H1 (cell line): Measurements from ENCODE around the gene ANAPC2. TPM values are rescaled to one million over a fixed set of nuclear protein-coding genes. Genes with fewer than 3 reads are reported as not detected.

Source experiments
- CTCF ChIA-PET: fragments of 300-600 bp; sonication (Branson Sonifier 250); formaldehyde crosslinking; loops from one replicate; lab custom pipeline; 2021; ENCODE audit not compliant: partially characterized antibody; lab: Charles Lee
- POLR2A ChIA-PET: fragments of 300-600 bp; sonication (Branson Sonifier 250); formaldehyde crosslinking; loops from one replicate; lab custom pipeline; 2021; ENCODE audit warnings: inconsistent platforms; ENCODE audit not compliant: partially characterized antibody; lab: Charles Lee
- DNase-seq, 2 experiments: peaks; one replicate each; pipeline versions ENCODE4 v3.0.0 to v3.0.0-alpha.2; 2010 to 2022; ENCODE audit warnings: low spot score in 2 of 2, low read depth in 1 of 2, mixed read lengths in 1 of 2
- FAIRE-seq: peaks from 2 replicates; lab custom pipeline; 2011; peaks lifted over from hg19 to GRCh38; lab: Jason Lieb, UNC
- H2AFZ ChIP-seq: 2 replicates; pipeline ENCODE4 v1.8.1; 2012; ENCODE audit warnings: low read length, inconsistent platforms
- H2AK5ac ChIP-seq: 2 replicates; pipeline ENCODE4 v1.6.1; 2013; ENCODE audit warnings: low read depth, low read length
- H2BK120ac ChIP-seq: replicated peaks from 2 replicates; pipeline ENCODE3; 2013; ENCODE audit warnings: low read depth, low read length, inconsistent platforms
- H2BK12ac ChIP-seq: 2 replicates; pipeline ENCODE4 v1.6.1; 2013; ENCODE audit warnings: low read depth, low read length
- H2BK15ac ChIP-seq: 2 replicates; pipeline ENCODE4 v1.6.1; 2013; ENCODE audit warnings: low read length
- H2BK20ac ChIP-seq: 2 replicates; pipeline ENCODE4 v1.6.1; 2013; ENCODE audit warnings: low read length
- H2BK5ac ChIP-seq: 2 replicates; pipeline ENCODE4 v1.6.1; 2013; ENCODE audit warnings: low read depth, low read length
- H3K14ac ChIP-seq: 2 replicates; pipeline ENCODE4 v1.6.1; 2013; ENCODE audit warnings: inconsistent platforms; ENCODE audit not compliant: insufficient read length
- H3K18ac ChIP-seq: 2 replicates; pipeline ENCODE4 v1.6.1; 2013; ENCODE audit warnings: low read length; ENCODE audit errors: extremely low read depth
- H3K23ac ChIP-seq: 2 replicates; pipeline ENCODE4 v1.6.1; 2013; ENCODE audit warnings: inconsistent platforms; ENCODE audit not compliant: insufficient read length
- H3K23me2 ChIP-seq: 2 replicates; pipeline ENCODE4 v1.6.1; 2013; ENCODE audit warnings: low read depth, low read length
- H3K27ac ChIP-seq: 2 replicates; pipeline ENCODE4 v1.6.1; 2011; ENCODE audit warnings: low read depth, low read length, inconsistent platforms
- H3K27me3 ChIP-seq, 4 experiments: replicated peaks in 1 of 4; 1 replicate in 1 of 4; 2 replicates in 3 of 4; pipeline versions ENCODE4 v1.6.1 to v1.8.1; 2011 to 2013; ENCODE audit warnings: low read length in 3 of 4, mild to moderate bottlenecking in 3 of 4, inconsistent platforms in 2 of 4, mixed read lengths in 2 of 4, moderate library complexity in 1 of 4; ENCODE audit not compliant: control insufficient read depth in 3 of 4, insufficient read depth in 3 of 4; ENCODE audit errors: extremely low read depth in 1 of 4
- H3K36me3 ChIP-seq, 4 experiments: 2 replicates each; pipeline versions ENCODE4 v1.6.1 to v1.8.1; 2011 to 2013; ENCODE audit warnings: mild to moderate bottlenecking in 4 of 4, low read length in 3 of 4, moderate library complexity in 2 of 4, control low read depth in 1 of 4, inconsistent platforms in 1 of 4; ENCODE audit not compliant: insufficient read depth in 4 of 4, control insufficient read depth in 2 of 4
- H3K4ac ChIP-seq: replicated peaks from 2 replicates; pipeline ENCODE3; 2013; ENCODE audit warnings: low read length, low read depth, mixed read lengths, inconsistent platforms; ENCODE audit not compliant: insufficient read length
- H3K4me1 ChIP-seq, 4 experiments: replicated peaks in 1 of 4; 1 replicate in 1 of 4; 2 replicates in 3 of 4; pipeline versions ENCODE4 v1.6.1 to v1.8.1; 2011 to 2013; ENCODE audit warnings: low read length in 3 of 4, inconsistent platforms in 2 of 4, mixed read lengths in 1 of 4; ENCODE audit not compliant: insufficient read depth in 4 of 4, control insufficient read depth in 3 of 4
- H3K4me2 ChIP-seq, 2 experiments: 2 replicates each; pipeline versions ENCODE4 v1.6.1 to v1.8.1; 2011 to 2013; ENCODE audit warnings: low read depth in 2 of 2, low read length in 2 of 2, control low read depth in 1 of 2, inconsistent platforms in 1 of 2, mild to moderate bottlenecking in 1 of 2; ENCODE audit not compliant: insufficient read depth in 1 of 2
- H3K4me3 ChIP-seq, 4 experiments: fragments of 200-600, 300-600 bp in 1 of 4; sonication (generic), shearing (Covaris generic), sonication (Bioruptor Twin) in 1 of 4; 2 replicates each; pipeline versions ENCODE4 v1.5.1 to v1.8.1; 2011 to 2016; ENCODE audit warnings: low read length in 4 of 4, low read depth in 3 of 4, control low read depth in 2 of 4, inconsistent platforms in 2 of 4, mild to moderate bottlenecking in 2 of 4, mixed read lengths in 1 of 4, moderate library complexity in 1 of 4; ENCODE audit not compliant: insufficient read depth in 2 of 4; ENCODE audit errors: extremely low read depth in 1 of 4
- H3K56ac ChIP-seq: replicated peaks from 2 replicates; pipeline ENCODE3; 2013; ENCODE audit warnings: low read depth, mild to moderate bottlenecking, mixed read lengths, low read length, inconsistent platforms; ENCODE audit not compliant: insufficient read length
- H3K79me1 ChIP-seq: 2 replicates; pipeline ENCODE4 v1.6.1; 2013; ENCODE audit warnings: low read depth, low read length, control low read depth
- H3K79me2 ChIP-seq, 2 experiments: 2 replicates each; pipeline versions ENCODE4 v1.6.1 to v1.8.1; 2012 to 2013; ENCODE audit warnings: low read length in 2 of 2, mild to moderate bottlenecking in 2 of 2, inconsistent platforms in 1 of 2; ENCODE audit not compliant: insufficient read depth in 2 of 2, control insufficient read depth in 1 of 2
- H3K9ac ChIP-seq, 4 experiments: replicated peaks in 1 of 4; 1 replicate in 1 of 4; 2 replicates in 3 of 4; pipeline versions ENCODE4 v1.6.1 to v1.8.1; 2011 to 2013; ENCODE audit warnings: low read depth in 3 of 4, low read length in 3 of 4, control low read depth in 2 of 4, mild to moderate bottlenecking in 2 of 4, moderate library complexity in 2 of 4, inconsistent platforms in 1 of 4; ENCODE audit errors: extremely low read depth in 1 of 4
- H3K9me3 ChIP-seq, 2 experiments: 2 replicates each; pipeline versions ENCODE4 v1.6.1 to v1.8.1; 2012 to 2013; ENCODE audit warnings: mild to moderate bottlenecking in 2 of 2, moderate library complexity in 2 of 2, control low read depth in 1 of 2, inconsistent platforms in 1 of 2, low read depth in 1 of 2, low read length in 1 of 2, mixed read lengths in 1 of 2; ENCODE audit not compliant: insufficient read depth in 2 of 2
- H4K20me1 ChIP-seq, 2 experiments: replicated peaks in 1 of 2; 2 replicates each; pipeline versions ENCODE3 to v1.8.1; 2011 to 2013; ENCODE audit warnings: inconsistent platforms in 2 of 2, low read length in 2 of 2, mild to moderate bottlenecking in 1 of 2; ENCODE audit not compliant: insufficient read depth in 2 of 2, control insufficient read depth in 1 of 2
- H4K5ac ChIP-seq: 2 replicates; pipeline ENCODE4 v1.6.1; 2013; ENCODE audit warnings: low read length, low read depth, mixed read lengths, inconsistent platforms; ENCODE audit not compliant: insufficient read length
- H4K8ac ChIP-seq: 2 replicates; pipeline ENCODE4 v1.8.0; 2013; ENCODE audit warnings: mild to moderate bottlenecking, moderate library complexity, low read length, inconsistent platforms; ENCODE audit not compliant: insufficient read depth; ENCODE audit errors: extremely low read depth
- H4K91ac ChIP-seq: replicated peaks from 2 replicates; pipeline ENCODE3; 2013; ENCODE audit warnings: low read length, mixed read lengths, inconsistent platforms; ENCODE audit not compliant: insufficient read length
- MAFK ChIP-seq: IDR thresholded peaks from 2 replicates; pipeline ENCODE4 v1.6.1; 2012; ENCODE audit warnings: low read depth, mild to moderate bottlenecking, improper control_type of control experiment, low read length
- SP1 ChIP-seq: IDR thresholded peaks from 2 replicates; pipeline ENCODE4 v1.6.1; 2011; ENCODE audit warnings: low read depth, low read length
- WGBS, 2 experiments: shearing (Covaris generic) in 1 of 2; methylation state at CpG; one replicate each; pipeline versions ENCODE4 v1.1.6 to v1.1.7; 2013 to 2015; ENCODE audit warnings: low lambda C conversion rate in 2 of 2, mixed read lengths in 2 of 2, inconsistent platforms in 1 of 2, low coverage in 1 of 2, missing lambda C conversion rate in 1 of 2; ENCODE audit not compliant: insufficient replicate concordance in 2 of 2, insufficient coverage in 1 of 2, insufficient read length in 1 of 2; ENCODE audit errors: extremely low coverage in 1 of 2, missing lambda C conversion rate in 1 of 2; 5-methylcytosine and 5-hydroxymethylcytosine counted together
- polyA plus RNA-seq, 7 experiments: library from polyadenylated mRNA; depleted of rRNA in 3 of 7; stranded (reverse) in 5 of 7; unstranded in 2 of 7; fragments of >200 nt in 5 of 7; fragments of 200-250 nt in 2 of 7; gene quantifications; 1 replicate in 5 of 7; 2 replicates in 1 of 7; 4 replicates in 1 of 7; pipeline versions ENCODE4 v1.2.1 to v1.2.3, GENCODE V29; 2011 to 2013; ENCODE audit warnings: missing spikeins in 2 of 7, mixed read lengths in 2 of 7
- total RNA-seq: library from RNA; stranded (reverse); fragmentation: NEBNext Ultra II Directional; extraction: Animal tissue kit (Norgen Biotek cat#: 25700); gene quantifications from 2 replicates; pipeline ENCODE4 v1.2.1, GENCODE V29; 2021

Gene ANAPC2
- total and polyA plus RNA-seq, 2 of the 8 experiments (the other 6 are each of a cell fraction or from before 2014, with no cell fraction given): 30.2 to 37.7 TPM

GRCh38 chr9:137185921-137186320, 2.4 kb downstream of the ANAPC2 start:
- Histone ChIP-seq H3K27me3 (no peaks in the 10 kb centered on the region; a peak in 1 of 7 replicates), H3K56ac (no peak overlapping the region), H2BK12ac (no peak overlapping the region), H2BK5ac (no peak overlapping the region), H3K36me3 (peaks cover 3 to 28% (median 12%) of the 10 kb centered on the region in 4 experiments; a peak in 7 of 8 replicates), H2BK15ac (no peak overlapping the region), H3K14ac (no peak overlapping the region), H2BK20ac (no peak overlapping the region), H2BK120ac (no peak overlapping the region), H3K4me1 (peaks cover 0 to 17% (median 6%) of the 10 kb centered on the region in 4 experiments; a peak in 5 of 7 replicates), H3K27ac (no peak overlapping the region), H4K8ac (no peak overlapping the region; the same call in 1 of the 2 replicates), H3K18ac (no peak overlapping the region), H3K79me1 (peaks cover 5% of the 10 kb centered on the region), H4K20me1 (peaks cover 4 to 30% of the 10 kb centered on the region in 2 experiments), H4K5ac (no peak overlapping the region), H3K9me3 (no peaks in the 10 kb centered on the region), H3K9ac (no peak overlapping the region), H4K91ac (no peak overlapping the region), H2AFZ (no peak overlapping the region), H3K4ac (no peak overlapping the region), H3K4me2 (no peak overlapping the region), H3K4me3 (no peak overlapping the region), H3K23me2 (peaks cover 8% of the 10 kb centered on the region; the same call in 1 of the 2 replicates), H3K23ac (no peak overlapping the region), H3K79me2 (peaks cover 0 to 30% of the 10 kb centered on the region in 2 experiments; a peak in 2 of 4 replicates), H2AK5ac (no peak overlapping the region)
- WGBS, 2 experiments: 90% methylated on average over 19 of the region's 19 CpGs; no CpG with 5 or more reads in 1 of the 2 experiments
- POLR2A ChIA-PET: interaction anchor here (1.5 kb wide), 1 partner anchor 15 kb away, joined by 3 read pairs; the partner anchor contains the start of gene TPRN
- CTCF ChIA-PET: interaction anchor here (5.4 to 14.0 kb wide), 2 partner anchors 10 to 43 kb away, joined by 47 to 204 read pairs; partner anchors contain the start of genes CYSRT1, RNF208, RNF224 and SLC34A3
- FAIRE-seq: no peak
- no peak for DNase-seq
- no peak for TF ChIP-seq MAFK
- TF ChIP-seq SP1: no peak
